GM12878 (cell line): ENCODE data around the gene ISM1. TPM values are rescaled to one million over a fixed set of nuclear protein-coding genes. Genes with fewer than 3 reads are reported as not detected.

Experiments used
- ATAC-seq: fragments of 200-7000 bp; cut with Tn5 transposase; 3 replicates; pipeline ENCODE4 v1.9.1; 2020; ENCODE audit warnings: mild to moderate bottlenecking, moderate library complexity
- BruUV-seq: library from RNA; stranded (reverse); fragments of 400-500 nt; replicated peaks from 2 replicates; lab custom pipeline; 2021; lab: Mats Ljungman, UMichigan
- CTCF ChIA-PET: fragments of 300-600 bp; sonication (Branson Sonifier 250); formaldehyde crosslinking; extraction: SDS; loops from one replicate; lab custom pipeline; 2021; ENCODE audit warnings: inconsistent platforms; lab: Yijun Ruan, JAX
- POLR2A ChIA-PET: fragments of 350-600 bp; formaldehyde crosslinking; extraction: SDS; loops from one replicate; lab custom pipeline; 2021; ENCODE audit warnings: inconsistent platforms; lab: Charles Lee
- RAD21 ChIA-PET: fragments of 300-600 bp; sonication (Branson Sonifier 250); formaldehyde crosslinking; loops from one replicate; lab custom pipeline; 2023; ENCODE audit warnings: antibody characterized with exemption; ENCODE audit not compliant: unreplicated experiment; lab: Charles Lee
- SMC1A ChIA-PET: fragments of 300-600 bp; sonication (Branson Sonifier 250); formaldehyde crosslinking; loops from one replicate; lab custom pipeline; 2023; ENCODE audit not compliant: unreplicated experiment, uncharacterized antibody; lab: Charles Lee
- DNase-seq: peaks from one replicate; pipeline ENCODE4 v3.0.0-alpha.2; 2011; ENCODE audit warnings: low read depth, low spot score
- FAIRE-seq: peaks from 3 replicates; lab custom pipeline; 2011; peaks lifted over from hg19 to GRCh38; lab: Jason Lieb, UNC
- H2AFZ ChIP-seq: 2 replicates; pipeline ENCODE4 v1.6.0; 2011; ENCODE audit warnings: low read depth, low read length, control low read depth; ENCODE audit not compliant: control insufficient read depth
- H3K27ac ChIP-seq: 2 replicates; pipeline ENCODE4 v1.5.1; 2011; ENCODE audit warnings: control low read depth; ENCODE audit not compliant: control insufficient read depth, insufficient read depth
- H3K27me3 ChIP-seq, 2 experiments: replicated peaks in 1 of 2; 2 replicates each; pipeline versions ENCODE4 v1.6.0 to v1.6.1; 2011; ENCODE audit warnings: low read length in 1 of 2; ENCODE audit not compliant: control insufficient read depth in 2 of 2, insufficient read depth in 2 of 2
- H3K36me3 ChIP-seq, 2 experiments: 2 replicates each; pipeline ENCODE4 v1.5.1; 2011; ENCODE audit warnings: low read length in 1 of 2; ENCODE audit not compliant: control insufficient read depth in 2 of 2, insufficient read depth in 2 of 2
- H3K4me1 ChIP-seq: 2 replicates; pipeline ENCODE4 v1.6.1; 2011; ENCODE audit warnings: mild to moderate bottlenecking, low read length, moderate library complexity, mixed read lengths; ENCODE audit not compliant: control insufficient read depth, insufficient read depth
- H3K4me2 ChIP-seq: 2 replicates; pipeline ENCODE4 v1.6.0; 2011; ENCODE audit warnings: control low read depth; ENCODE audit not compliant: control insufficient read depth, insufficient read depth
- H3K4me3 ChIP-seq: fragments of 200-600 bp; sonication (generic); 2 replicates; pipeline ENCODE4 v1.5.1; 2016
- H3K79me2 ChIP-seq: 2 replicates; pipeline ENCODE4 v1.6.0; 2011; ENCODE audit warnings: low read length; ENCODE audit not compliant: control insufficient read depth, insufficient read depth
- H3K9ac ChIP-seq: 2 replicates; pipeline ENCODE4 v1.8.0; 2011; ENCODE audit warnings: low read length, control low read depth, mixed read lengths; ENCODE audit not compliant: control insufficient read depth, insufficient read depth
- H3K9me3 ChIP-seq: replicated peaks from 3 replicates; pipeline ENCODE4 v1.5.1; 2011; ENCODE audit warnings: mild to moderate bottlenecking, low read length; ENCODE audit not compliant: control insufficient read depth, insufficient read depth
- H4K20me1 ChIP-seq: 2 replicates; pipeline ENCODE4 v1.6.0; 2011; ENCODE audit not compliant: control insufficient read depth, insufficient read depth
- CBX5 ChIP-seq: sonication (generic); IDR thresholded peaks from 2 replicates; pipeline ENCODE4 v1.6.1; 2016; ENCODE audit warnings: low read depth, moderate library complexity, mild to moderate bottlenecking, inconsistent platforms
- IKZF1 ChIP-seq: fragments of 450-650 bp; conservative IDR thresholded peaks from 2 replicates; pipeline ENCODE4 v1.6.1; 2017; ENCODE audit warnings: antibody characterized with exemption, mild to moderate bottlenecking
- IKZF2 ChIP-seq, 2 experiments: fragments of 450-650 bp; IDR thresholded peaks; 2 replicates each; pipeline ENCODE4 v1.6.1; 2017; ENCODE audit warnings: mild to moderate bottlenecking in 2 of 2, moderate library complexity in 2 of 2
- KLF5 ChIP-seq: fragments of 450-650 bp; IDR thresholded peaks from 2 replicates; pipeline ENCODE4 v1.6.1; 2014; ENCODE audit warnings: mild to moderate bottlenecking; ENCODE audit not compliant: partially characterized antibody
- USF2 ChIP-seq: IDR thresholded peaks from 2 replicates; pipeline ENCODE4 v1.6.1; 2011; ENCODE audit warnings: low read depth, low read length, improper control_type of control experiment, borderline replicate concordance
- WGBS: methylation state at CpG from one replicate; pipeline ENCODE4 v1.1.6; 2016; ENCODE audit warnings: low lambda C conversion rate; ENCODE audit not compliant: insufficient replicate concordance, insufficient coverage; ENCODE audit errors: missing lambda C conversion rate; 5-methylcytosine and 5-hydroxymethylcytosine counted together
- in situ Hi-C: fragments of 300-500 bp; cut with MboI; formaldehyde crosslinking; loops from 9 replicates; pipeline ENCODE4 v1.14.3; 2018; ENCODE audit warnings: mixed read lengths
- intact Hi-C: fragments of 100-400 bp; cut with micrococcal nuclease; formaldehyde crosslinking; loops from one replicate; pipeline ENCODE4 v1.14.2; 2022; ENCODE audit not compliant: unreplicated experiment
- polyA plus RNA-seq, 11 experiments: library from polyadenylated mRNA; depleted of rRNA in 4 of 11; unstranded in 6 of 11; stranded (reverse) in 5 of 11; fragments of >200 nt; fragmentation: Nextera tagmentation in 4 of 11; fragmentation: Illumina TruSeq in 1 of 11; extraction: Ambion mirVana in 4 of 11; extraction: Trizol in 1 of 11; gene quantifications; 1 replicate in 1 of 11; 2 replicates in 10 of 11; pipeline versions ENCODE4 v1.2.1 to v1.2.3, GENCODE V29; 2011 to 2016; ENCODE audit warnings: inconsistent platforms in 2 of 11, missing spikeins in 2 of 11, low read depth in 1 of 11
- total RNA-seq, 4 experiments: library from RNA; depleted of rRNA in 3 of 4; stranded (reverse); fragments of >200 nt in 3 of 4; fragmentation: Illumina TruSeq in 1 of 4; extraction: Trizol in 1 of 4; gene quantifications; 2 replicates each; pipeline versions ENCODE4 v1.2.1 to v1.2.3, GENCODE V29; 2013 to 2021

Gene ISM1
- total and polyA plus RNA-seq, 10 of the 15 experiments (the other 5 are each of a cell fraction or from before 2014, with no cell fraction given) = 0.01 to 0.03 TPM; not detected in 8

GRCh38 chr20:13340088-13340487 is 119.0 kb downstream of the ISM1 start:
- Histone ChIP-seq H2AFZ (no peak overlapping the region), H3K27ac (no peak overlapping the region), H3K9ac (no peak overlapping the region), H3K4me2 (no peak overlapping the region), H3K36me3 (no peaks in the 10 kb centered on the region), H3K27me3 (no peaks in the 10 kb centered on the region), H3K4me1 (no peaks in the 10 kb centered on the region; the same call in 1 of the 2 replicates), H3K4me3 (no peak overlapping the region), H3K9me3 (no peaks in the 10 kb centered on the region), H3K79me2 (no peaks in the 10 kb centered on the region), H4K20me1 (no peaks in the 10 kb centered on the region)
- ChIA-PET POLR2A (interaction anchor here (0.9 to 1.8 kb wide), 6 partner anchors 10 to 44 kb away, joined by 3 to 6 read pairs (median 4); no protein-coding TSS in a partner anchor), RAD21 (interaction anchor here (1.0 to 5.7 kb wide), 11 partner anchors 9 to 219 kb away, joined by 3 to 54 read pairs (median 7); no protein-coding TSS in a partner anchor), SMC1A (interaction anchor here (0.6 to 14.3 kb wide), 11 partner anchors 9 to 218 kb away, joined by 3 to 165 read pairs (median 6); no protein-coding TSS in a partner anchor), CTCF (interaction anchor here (0.8 to 3.8 kb wide), 9 partner anchors 9 to 432 kb away, joined by 3 to 19 read pairs (median 9); no protein-coding TSS in a partner anchor)
- TF ChIP-seq CBX5 (no peak), USF2 (no peak), IKZF1 (peak; percentile 40), IKZF2 (IDR thresholded peaks at IDR 0.05) (0 out of 4 replicates have a peak, but pooled peaks of 1 of the 2 experiments have one; percentile 20), KLF5 (no peak)
- intact Hi-C loops = no loop called here
- BruUV-seq = no TSS peak
- DNase-seq (no peak), FAIRE-seq (no peak), ATAC-seq (no peak)
- in situ Hi-C loops = no loop called here
- WGBS = 5% methylated on average over 2 of the region's 2 CpGs
